H1 (cell line): ENCODE measurements around the gene TLE3. TPM values are rescaled to one million over a fixed set of nuclear protein-coding genes. Genes with fewer than 3 reads are reported as not detected.

Experiments
- CTCF ChIA-PET: fragments of 300-600 bp; sonication (Branson Sonifier 250); formaldehyde crosslinking; loops from one replicate; lab custom pipeline; 2021; ENCODE audit not compliant: partially characterized antibody; lab: Charles Lee
- POLR2A ChIA-PET: fragments of 300-600 bp; sonication (Branson Sonifier 250); formaldehyde crosslinking; loops from one replicate; lab custom pipeline; 2021; ENCODE audit warnings: inconsistent platforms; ENCODE audit not compliant: partially characterized antibody; lab: Charles Lee
- DNase-seq, 2 experiments: peaks; one replicate each; pipeline versions ENCODE4 v3.0.0 to v3.0.0-alpha.2; 2010 to 2022; ENCODE audit warnings: low spot score in 2 of 2, low read depth in 1 of 2, mixed read lengths in 1 of 2
- FAIRE-seq: peaks from 2 replicates; lab custom pipeline; 2011; peaks lifted over from hg19 to GRCh38; lab: Jason Lieb, UNC
- H2AFZ ChIP-seq: 2 replicates; pipeline ENCODE4 v1.8.1; 2012; ENCODE audit warnings: low read length, inconsistent platforms
- H2AK5ac ChIP-seq: 2 replicates; pipeline ENCODE4 v1.6.1; 2013; ENCODE audit warnings: low read depth, low read length
- H2BK120ac ChIP-seq: replicated peaks from 2 replicates; pipeline ENCODE3; 2013; ENCODE audit warnings: low read depth, low read length, inconsistent platforms
- H2BK12ac ChIP-seq: 2 replicates; pipeline ENCODE4 v1.6.1; 2013; ENCODE audit warnings: low read depth, low read length
- H2BK15ac ChIP-seq: 2 replicates; pipeline ENCODE4 v1.6.1; 2013; ENCODE audit warnings: low read length
- H2BK20ac ChIP-seq: 2 replicates; pipeline ENCODE4 v1.6.1; 2013; ENCODE audit warnings: low read length
- H2BK5ac ChIP-seq: 2 replicates; pipeline ENCODE4 v1.6.1; 2013; ENCODE audit warnings: low read depth, low read length
- H3K14ac ChIP-seq: 2 replicates; pipeline ENCODE4 v1.6.1; 2013; ENCODE audit warnings: inconsistent platforms; ENCODE audit not compliant: insufficient read length
- H3K18ac ChIP-seq: 2 replicates; pipeline ENCODE4 v1.6.1; 2013; ENCODE audit warnings: low read length; ENCODE audit errors: extremely low read depth
- H3K23ac ChIP-seq: 2 replicates; pipeline ENCODE4 v1.6.1; 2013; ENCODE audit warnings: inconsistent platforms; ENCODE audit not compliant: insufficient read length
- H3K23me2 ChIP-seq: 2 replicates; pipeline ENCODE4 v1.6.1; 2013; ENCODE audit warnings: low read depth, low read length
- H3K27ac ChIP-seq: 2 replicates; pipeline ENCODE4 v1.6.1; 2011; ENCODE audit warnings: low read depth, low read length, inconsistent platforms
- H3K27me3 ChIP-seq, 4 experiments: replicated peaks in 1 of 4; 1 replicate in 1 of 4; 2 replicates in 3 of 4; pipeline versions ENCODE4 v1.6.1 to v1.8.1; 2011 to 2013; ENCODE audit warnings: low read length in 3 of 4, mild to moderate bottlenecking in 3 of 4, inconsistent platforms in 2 of 4, mixed read lengths in 2 of 4, moderate library complexity in 1 of 4; ENCODE audit not compliant: control insufficient read depth in 3 of 4, insufficient read depth in 3 of 4; ENCODE audit errors: extremely low read depth in 1 of 4
- H3K36me3 ChIP-seq, 4 experiments: 2 replicates each; pipeline versions ENCODE4 v1.6.1 to v1.8.1; 2011 to 2013; ENCODE audit warnings: mild to moderate bottlenecking in 4 of 4, low read length in 3 of 4, moderate library complexity in 2 of 4, control low read depth in 1 of 4, inconsistent platforms in 1 of 4; ENCODE audit not compliant: insufficient read depth in 4 of 4, control insufficient read depth in 2 of 4
- H3K4ac ChIP-seq: replicated peaks from 2 replicates; pipeline ENCODE3; 2013; ENCODE audit warnings: low read length, low read depth, mixed read lengths, inconsistent platforms; ENCODE audit not compliant: insufficient read length
- H3K4me1 ChIP-seq, 4 experiments: replicated peaks in 1 of 4; 1 replicate in 1 of 4; 2 replicates in 3 of 4; pipeline versions ENCODE4 v1.6.1 to v1.8.1; 2011 to 2013; ENCODE audit warnings: low read length in 3 of 4, inconsistent platforms in 2 of 4, mixed read lengths in 1 of 4; ENCODE audit not compliant: insufficient read depth in 4 of 4, control insufficient read depth in 3 of 4
- H3K4me2 ChIP-seq, 2 experiments: 2 replicates each; pipeline versions ENCODE4 v1.6.1 to v1.8.1; 2011 to 2013; ENCODE audit warnings: low read depth in 2 of 2, low read length in 2 of 2, control low read depth in 1 of 2, inconsistent platforms in 1 of 2, mild to moderate bottlenecking in 1 of 2; ENCODE audit not compliant: insufficient read depth in 1 of 2
- H3K4me3 ChIP-seq, 4 experiments: fragments of 200-600, 300-600 bp in 1 of 4; sonication (generic), shearing (Covaris generic), sonication (Bioruptor Twin) in 1 of 4; 2 replicates each; pipeline versions ENCODE4 v1.5.1 to v1.8.1; 2011 to 2016; ENCODE audit warnings: low read length in 4 of 4, low read depth in 3 of 4, control low read depth in 2 of 4, inconsistent platforms in 2 of 4, mild to moderate bottlenecking in 2 of 4, mixed read lengths in 1 of 4, moderate library complexity in 1 of 4; ENCODE audit not compliant: insufficient read depth in 2 of 4; ENCODE audit errors: extremely low read depth in 1 of 4
- H3K56ac ChIP-seq: replicated peaks from 2 replicates; pipeline ENCODE3; 2013; ENCODE audit warnings: low read depth, mild to moderate bottlenecking, mixed read lengths, low read length, inconsistent platforms; ENCODE audit not compliant: insufficient read length
- H3K79me1 ChIP-seq: 2 replicates; pipeline ENCODE4 v1.6.1; 2013; ENCODE audit warnings: low read depth, low read length, control low read depth
- H3K79me2 ChIP-seq, 2 experiments: 2 replicates each; pipeline versions ENCODE4 v1.6.1 to v1.8.1; 2012 to 2013; ENCODE audit warnings: low read length in 2 of 2, mild to moderate bottlenecking in 2 of 2, inconsistent platforms in 1 of 2; ENCODE audit not compliant: insufficient read depth in 2 of 2, control insufficient read depth in 1 of 2
- H3K9ac ChIP-seq, 4 experiments: replicated peaks in 1 of 4; 1 replicate in 1 of 4; 2 replicates in 3 of 4; pipeline versions ENCODE4 v1.6.1 to v1.8.1; 2011 to 2013; ENCODE audit warnings: low read depth in 3 of 4, low read length in 3 of 4, control low read depth in 2 of 4, mild to moderate bottlenecking in 2 of 4, moderate library complexity in 2 of 4, inconsistent platforms in 1 of 4; ENCODE audit errors: extremely low read depth in 1 of 4
- H3K9me3 ChIP-seq, 2 experiments: 2 replicates each; pipeline versions ENCODE4 v1.6.1 to v1.8.1; 2012 to 2013; ENCODE audit warnings: mild to moderate bottlenecking in 2 of 2, moderate library complexity in 2 of 2, control low read depth in 1 of 2, inconsistent platforms in 1 of 2, low read depth in 1 of 2, low read length in 1 of 2, mixed read lengths in 1 of 2; ENCODE audit not compliant: insufficient read depth in 2 of 2
- H4K20me1 ChIP-seq, 2 experiments: replicated peaks in 1 of 2; 2 replicates each; pipeline versions ENCODE3 to v1.8.1; 2011 to 2013; ENCODE audit warnings: inconsistent platforms in 2 of 2, low read length in 2 of 2, mild to moderate bottlenecking in 1 of 2; ENCODE audit not compliant: insufficient read depth in 2 of 2, control insufficient read depth in 1 of 2
- H4K5ac ChIP-seq: 2 replicates; pipeline ENCODE4 v1.6.1; 2013; ENCODE audit warnings: low read length, low read depth, mixed read lengths, inconsistent platforms; ENCODE audit not compliant: insufficient read length
- H4K8ac ChIP-seq: 2 replicates; pipeline ENCODE4 v1.8.0; 2013; ENCODE audit warnings: mild to moderate bottlenecking, moderate library complexity, low read length, inconsistent platforms; ENCODE audit not compliant: insufficient read depth; ENCODE audit errors: extremely low read depth
- H4K91ac ChIP-seq: replicated peaks from 2 replicates; pipeline ENCODE3; 2013; ENCODE audit warnings: low read length, mixed read lengths, inconsistent platforms; ENCODE audit not compliant: insufficient read length
- ATF2 ChIP-seq: IDR thresholded peaks from 2 replicates; pipeline ENCODE4 v1.6.1; 2012; ENCODE audit warnings: low read length, inconsistent platforms
- BACH1 ChIP-seq: IDR thresholded peaks from 2 replicates; pipeline ENCODE4 v1.6.1; 2012; ENCODE audit warnings: low read length, improper control_type of control experiment
- CREB1 ChIP-seq: IDR thresholded peaks from 2 replicates; pipeline ENCODE4 v1.6.1; 2012; ENCODE audit warnings: inconsistent platforms
- EGR1 ChIP-seq: IDR thresholded peaks from 2 replicates; pipeline ENCODE4 v1.6.1; 2011; ENCODE audit warnings: low read depth, low read length, borderline replicate concordance
- EP300 ChIP-seq, 2 experiments: IDR thresholded peaks; 1 replicate in 1 of 2; 2 replicates in 1 of 2; pipeline ENCODE4 v1.6.1; 2011 to 2012; ENCODE audit warnings: low read depth in 2 of 2, low read length in 2 of 2, mild to moderate bottlenecking in 2 of 2, borderline replicate concordance in 1 of 2, inconsistent platforms in 1 of 2, moderate library complexity in 1 of 2
- KDM1A ChIP-seq: fragments of 200-600, 300-600 bp; sonication (generic); IDR thresholded peaks from 2 replicates; pipeline ENCODE4 v1.7.1; 2016; ENCODE audit warnings: mild to moderate bottlenecking, low read length, borderline replicate concordance
- RBBP5 ChIP-seq: IDR thresholded peaks from 2 replicates; pipeline ENCODE4 v1.7.1; 2012; ENCODE audit warnings: low read depth, mild to moderate bottlenecking, inconsistent platforms, low read length, moderate library complexity, borderline replicate concordance
- SAP30 ChIP-seq: fragments of 300-600 bp; sonication (generic); IDR thresholded peaks from 2 replicates; pipeline ENCODE4 v1.7.1; 2012; ENCODE audit warnings: low read length, moderate library complexity, mild to moderate bottlenecking, inconsistent platforms; ENCODE audit not compliant: insufficient read depth, insufficient replicate concordance
- SP2 ChIP-seq: IDR thresholded peaks from 2 replicates; pipeline ENCODE4 v1.6.1; 2012; ENCODE audit warnings: mild to moderate bottlenecking, low read length, inconsistent platforms
- WGBS, 2 experiments: shearing (Covaris generic) in 1 of 2; methylation state at CpG; one replicate each; pipeline versions ENCODE4 v1.1.6 to v1.1.7; 2013 to 2015; ENCODE audit warnings: low lambda C conversion rate in 2 of 2, mixed read lengths in 2 of 2, inconsistent platforms in 1 of 2, low coverage in 1 of 2, missing lambda C conversion rate in 1 of 2; ENCODE audit not compliant: insufficient replicate concordance in 2 of 2, insufficient coverage in 1 of 2, insufficient read length in 1 of 2; ENCODE audit errors: extremely low coverage in 1 of 2, missing lambda C conversion rate in 1 of 2; 5-methylcytosine and 5-hydroxymethylcytosine counted together
- polyA plus RNA-seq, 7 experiments: library from polyadenylated mRNA; depleted of rRNA in 3 of 7; stranded (reverse) in 5 of 7; unstranded in 2 of 7; fragments of >200 nt in 5 of 7; fragments of 200-250 nt in 2 of 7; gene quantifications; 1 replicate in 5 of 7; 2 replicates in 1 of 7; 4 replicates in 1 of 7; pipeline versions ENCODE4 v1.2.1 to v1.2.3, GENCODE V29; 2011 to 2013; ENCODE audit warnings: missing spikeins in 2 of 7, mixed read lengths in 2 of 7
- total RNA-seq: library from RNA; stranded (reverse); fragmentation: NEBNext Ultra II Directional; extraction: Animal tissue kit (Norgen Biotek cat#: 25700); gene quantifications from 2 replicates; pipeline ENCODE4 v1.2.1, GENCODE V29; 2021

TLE3 gene
- total and polyA plus RNA-seq, 2 of the 8 experiments (the other 6 are each of a cell fraction or from before 2014, with no cell fraction given), result 25.1 to 61.2 TPM

- H3K18ac ChIP-seq, result no peak overlapping the region
- 88% methylated on average over 1 of the region's 1 CpG; no CpG with 5 or more reads in 1 of the 2 experiments for WGBS, 2 experiments
- H3K56ac ChIP-seq, result no peak overlapping the region
- no peak overlapping the region for H3K4ac ChIP-seq
- ChIA-PET POLR2A (interaction anchor here (1.2 to 1.5 kb wide), 2 partner anchors 8 to 22 kb away, joined by 3 to 5 read pairs; no protein-coding TSS in a partner anchor), CTCF (no interaction called here)
- no peak overlapping the region for H3K9ac ChIP-seq
- H3K27ac ChIP-seq, result no peak overlapping the region
- 0 out of 7 replicates have a peak, but pooled peaks cover 0 to 3% (median 0%) of the 10 kb centered on the region in 4 experiments for H3K27me3 ChIP-seq
- no peaks in the 10 kb centered on the region for H3K36me3 ChIP-seq
- H3K4me3 ChIP-seq, result no peak overlapping the region
- no peak overlapping the region for H3K23ac ChIP-seq
- H2BK12ac ChIP-seq, result no peak overlapping the region; the same call in 1 of the 2 replicates
- no peak overlapping the region for H4K8ac ChIP-seq
- no peak overlapping the region for H2BK5ac ChIP-seq
- H3K4me2 ChIP-seq, result no peak overlapping the region
- no peak overlapping the region for H4K91ac ChIP-seq
- H3K23me2 ChIP-seq, result no peaks in the 10 kb centered on the region
- no peak overlapping the region for H4K5ac ChIP-seq
- H3K14ac ChIP-seq, result no peak overlapping the region
- no peak overlapping the region for H2BK15ac ChIP-seq
- no peaks in the 10 kb centered on the region for H3K79me2 ChIP-seq
- H2BK120ac ChIP-seq, result no peak overlapping the region
- no peak overlapping the region for H2AK5ac ChIP-seq
- H3K9me3 ChIP-seq, result no peaks in the 10 kb centered on the region
- H4K20me1 ChIP-seq, result no peaks in the 10 kb centered on the region
- DNase-seq, result no peak
- no peaks in the 10 kb centered on the region for H3K4me1 ChIP-seq
- no peak overlapping the region for H2BK20ac ChIP-seq
- no peaks in the 10 kb centered on the region for H3K79me1 ChIP-seq
- FAIRE-seq, result no peak
- H2AFZ ChIP-seq, result no peak overlapping the region
- TF ChIP-seq RBBP5 (no peak), EGR1 (no peak), SAP30 (no peak), BACH1 (no peak), EP300 (IDR thresholded peaks at IDR 0.05; ENCODE audit: borderline replicate concordance in 1 of 2, low read depth in 2 of 2, low read length in 2 of 2) (no peak), CREB1 (no peak), KDM1A (no peak), ATF2 (no peak), SP2 (no peak)
These were observed 34.9 kb upstream of the TLE3 start for GRCh38 chr15:70132571-70132970.
